ENCODE data around the gene TRIM13.
"Not testable (repeated sequence)": the region's sequence is repeated elsewhere in the genome, so short reads cannot be mapped to it uniquely, and the experiment has no call there.

The TRIM13 gene
- total RNA-seq = 23.7 to 29.9 reads per million in 2 donors

GRCh38 chr13:49996951-49997895 lies at the start of gene TRIM13:
Gene TRIM13, plus strand, starts transcription at chr13:49997042. Its CDS starts 14,899 bp downstream, at chr13:50011941.
- DNase-seq = peak; percentile 55 to 90 (median 73)

- DNase-seq = not testable (repeated sequence)
These were observed 48.0 kb upstream of the TRIM13 start for GRCh38 chr13:49948777-49949270.

DNA sequence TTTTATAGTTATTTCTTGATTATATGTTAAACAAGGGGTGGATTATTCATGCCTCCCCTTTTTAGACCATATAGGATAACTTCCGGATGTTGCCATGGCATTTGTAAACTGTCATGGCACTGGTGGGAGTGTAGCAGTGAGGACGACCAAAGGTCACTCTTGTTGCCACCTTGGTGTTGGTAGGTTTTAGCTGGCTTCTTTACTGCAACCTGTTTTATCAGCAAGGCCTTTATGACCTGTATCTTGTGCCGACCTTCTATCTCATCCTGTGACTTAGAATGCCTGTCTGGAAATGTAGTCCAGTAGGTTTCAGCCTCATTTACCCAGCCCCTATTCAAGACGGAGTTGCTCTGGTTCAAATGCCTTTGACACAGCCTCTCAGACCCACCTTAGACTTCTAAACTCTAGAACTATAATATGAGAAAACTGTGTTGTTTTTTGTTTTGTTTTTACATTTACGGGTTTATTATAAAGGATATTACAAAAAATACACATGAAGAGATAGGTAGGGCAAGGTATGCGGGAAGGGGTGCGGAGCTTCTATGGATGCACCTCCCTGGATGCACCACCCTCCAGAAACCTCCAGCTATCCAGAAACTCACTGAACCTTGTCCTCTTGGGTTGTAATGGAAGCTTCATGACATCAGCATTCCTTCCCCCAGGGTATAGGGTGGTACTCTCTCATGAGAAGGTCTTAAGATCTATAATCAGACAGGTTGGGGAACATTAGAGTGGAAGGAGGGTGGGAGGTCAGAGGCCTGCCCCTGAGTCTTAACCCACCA lies 44.9 kb upstream of the TRIM13 start:
- DNase-seq = no peak

- no peak for DNase-seq
These were observed 43.3 kb upstream of the TRIM13 start for GRCh38 chr13:49953560-49953959.

- no peak for DNase-seq
These were observed 42.0 kb upstream of the TRIM13 start for GRCh38 chr13:49954674-49955455.

DNA sequence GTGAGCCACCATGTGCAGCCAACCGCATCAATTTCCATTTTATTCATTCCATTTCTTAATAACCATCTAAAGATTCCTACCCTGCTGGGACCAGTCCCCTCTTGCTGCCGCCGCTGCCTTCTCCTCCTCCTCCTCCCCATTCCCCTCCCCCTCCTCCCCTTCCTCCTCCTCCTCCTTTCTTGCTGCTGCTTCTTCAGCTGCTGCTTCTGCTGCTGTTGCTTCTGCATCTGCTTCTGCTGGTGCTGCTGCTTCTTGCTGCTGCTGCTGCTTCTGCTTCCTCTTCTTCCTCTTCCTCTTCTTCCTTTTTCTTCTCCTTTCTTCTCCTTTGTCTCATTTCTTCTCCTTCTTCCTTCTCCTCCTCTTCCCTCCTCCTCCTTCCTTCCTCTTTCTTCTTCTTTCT lies 40.7 kb upstream of the TRIM13 start:
- no peak for DNase-seq

GRCh38 chr13:49958321-49958720 lies 38.5 kb upstream of the TRIM13 start:
- no peak for DNase-seq

- DNase-seq = no peak
These were observed 29.4 kb upstream of the TRIM13 start for GRCh38 chr13:49967456-49967855.

- no peak for DNase-seq
These were observed 24.1 kb upstream of the TRIM13 start for GRCh38 chr13:49972709-49973108.

DNA sequence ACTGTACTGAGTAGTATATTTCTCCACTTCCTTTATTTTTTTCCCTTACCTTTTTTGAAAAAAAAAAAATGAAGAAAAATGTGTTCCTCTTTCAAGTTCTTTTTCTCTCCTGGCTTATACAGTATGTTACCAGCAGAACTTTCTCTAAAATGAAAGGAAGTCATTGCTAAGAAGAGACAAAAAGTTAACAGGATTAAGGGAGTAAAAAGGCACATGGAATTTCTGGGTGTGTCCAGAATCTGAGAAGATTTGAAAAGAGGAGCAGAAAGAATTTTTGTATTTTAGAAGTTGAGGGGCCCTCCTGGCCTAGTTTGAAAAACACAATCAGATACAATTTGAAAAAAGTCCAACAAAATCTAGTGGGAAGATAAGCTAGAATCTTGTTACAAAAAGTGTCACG lies 21.0 kb upstream of the TRIM13 start:
- no peak for DNase-seq

DNA sequence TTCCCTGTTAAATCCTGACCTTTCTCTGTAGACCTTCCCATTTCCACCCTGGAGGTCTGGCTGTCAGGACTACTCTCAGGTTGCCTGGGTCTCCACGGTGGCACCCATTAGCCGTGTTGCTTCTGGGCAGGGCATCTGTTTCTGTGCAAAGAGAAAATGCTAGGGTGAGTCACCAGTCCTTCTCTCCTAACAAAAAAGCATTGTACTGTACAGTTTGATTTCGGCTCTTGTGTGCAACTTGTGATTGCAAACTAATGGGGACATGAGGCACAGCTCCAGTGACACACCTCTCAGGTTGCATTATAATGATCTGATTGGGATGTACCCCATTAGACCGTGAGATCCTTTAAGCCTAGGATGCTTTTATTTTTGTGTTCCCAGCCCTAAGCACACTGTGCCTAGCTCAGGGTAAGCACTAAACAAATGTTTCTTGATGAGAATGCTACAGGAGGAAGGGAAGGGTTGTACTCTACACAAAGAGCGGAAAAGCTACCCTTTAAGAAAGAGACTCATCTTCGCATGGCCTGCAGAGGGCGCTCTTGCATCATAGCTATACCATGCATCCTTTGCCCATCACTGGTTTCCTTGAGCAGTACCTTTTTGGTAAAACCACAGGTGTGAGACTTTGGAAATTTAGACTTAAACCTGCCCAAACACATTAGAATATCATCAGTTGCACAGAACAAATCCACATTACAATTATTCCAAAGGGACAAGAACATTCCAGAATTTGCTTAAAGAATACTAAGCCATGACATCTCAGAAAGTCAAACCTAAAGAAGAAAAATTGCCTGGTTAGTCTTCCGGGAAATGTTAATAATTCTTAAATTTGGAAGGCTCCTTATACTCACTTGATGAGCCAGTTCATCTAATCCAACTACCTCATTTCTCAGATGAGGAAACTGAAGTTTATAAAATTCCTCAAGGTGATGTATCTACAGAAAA lies 20.3 kb upstream of the TRIM13 start:
- DNase-seq = peak; percentile 49 to 76 (median 61)

DNA sequence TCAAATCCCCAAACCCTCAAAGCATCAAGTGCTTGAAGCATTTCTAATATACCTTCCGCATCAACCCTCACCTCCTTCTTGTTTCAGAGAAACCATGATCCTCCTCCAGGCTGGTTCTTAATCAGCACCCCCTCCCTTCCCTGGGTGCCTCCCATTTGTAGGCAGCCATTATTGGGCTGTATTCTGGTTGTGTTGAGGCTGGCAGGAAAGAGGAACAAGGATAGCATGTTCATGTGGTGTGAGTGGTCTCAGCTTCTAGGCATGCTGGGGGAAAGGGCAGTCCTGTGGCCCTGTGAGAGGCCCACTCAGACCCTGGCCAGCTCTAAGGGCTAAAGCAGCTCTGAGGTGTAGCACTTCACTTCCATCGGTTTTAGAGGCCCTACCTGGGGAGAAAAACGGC lies 18.9 kb upstream of the TRIM13 start:
- DNase-seq = no peak

GRCh38 chr13:49980266-49980665 lies 16.6 kb upstream of the TRIM13 start:
- DNase-seq = no peak

DNA sequence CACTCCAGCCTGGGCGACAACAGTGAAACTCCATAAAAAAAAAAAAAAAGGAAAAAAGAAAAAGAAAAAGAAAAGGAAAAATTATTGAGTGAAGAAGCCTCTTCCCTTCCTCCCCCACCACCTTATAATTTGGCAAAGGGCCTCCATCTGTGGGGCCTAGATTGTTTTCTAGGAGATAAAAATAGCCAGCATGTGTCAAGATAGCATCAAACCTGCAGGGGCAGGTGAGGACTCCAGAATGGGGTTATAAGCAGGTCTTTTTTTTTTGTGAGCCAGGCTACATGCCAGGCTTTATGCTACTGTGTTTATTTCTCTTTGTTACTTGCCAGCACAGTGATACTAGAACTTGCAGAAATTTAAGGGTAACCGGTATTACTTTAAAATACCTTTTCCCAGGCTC lies 11.7 kb upstream of the TRIM13 start:
- no peak for DNase-seq

GRCh38 chr13:49986471-49986870 lies 10.4 kb upstream of the TRIM13 start:
- no peak for DNase-seq

- DNase-seq = not testable (repeated sequence)
These were observed 6.2 kb upstream of the TRIM13 start for GRCh38 chr13:49990612-49991011.

GRCh38 chr13:49993111-49993510 lies 3.7 kb upstream of the TRIM13 start:
- no peak for DNase-seq

DNA sequence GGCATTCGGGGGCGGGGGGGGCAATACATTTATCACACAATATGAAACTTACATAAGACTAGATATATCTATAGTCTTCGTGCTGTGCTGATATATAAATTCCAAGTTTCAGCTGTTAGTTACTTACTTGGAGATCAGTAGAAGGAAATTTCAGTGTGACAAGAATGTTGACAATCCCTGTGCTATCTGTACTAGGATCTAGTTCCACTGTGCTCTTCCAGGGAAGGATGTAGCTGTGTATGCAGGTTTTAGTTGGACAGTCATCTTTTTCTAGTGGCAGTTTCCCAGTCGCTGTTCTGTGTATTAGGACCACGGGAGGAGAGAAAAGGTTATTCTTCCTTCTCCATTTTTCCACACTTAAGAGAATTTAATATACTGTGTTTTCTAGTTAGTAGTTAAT lies 3.2 kb upstream of the TRIM13 start:
- DNase-seq = no peak

- no peak for DNase-seq
These were observed 1.2 kb upstream of the TRIM13 start for GRCh38 chr13:49995625-49996101.

- DNase-seq = peak; percentile 76 to 94 (median 78)
These were observed 504 bp upstream of the TRIM13 start for GRCh38 chr13:49996161-49996915.

All from T-helper 2 cell (primary cell).